Ovary (tissue), 9 donors: Measurements from ENCODE around the gene ERCC3. TPM values are rescaled to one million over a fixed set of nuclear protein-coding genes. Genes with fewer than 3 reads are reported as not detected.

Experiments used
- DNase-seq, 5 donors: peaks; one replicate each; pipeline ENCODE4 v3.0.0-alpha.2; 2019 to 2020
- H3K27ac ChIP-seq, 2 donors: fragments of 200-600 bp; one replicate each; pipeline versions ENCODE4 v1.5.1 to v1.8.0; 2019 to 2022
- H3K27me3 ChIP-seq: fragments of 200-600 bp; one replicate; pipeline ENCODE4 v1.8.0; 2022
- H3K36me3 ChIP-seq: fragments of 200-600 bp; sonication (generic); one replicate; pipeline ENCODE4 v1.5.1; 2019
- H3K4me1 ChIP-seq: one replicate; pipeline ENCODE4 v1.8.1; 2013; ENCODE audit warnings: mild to moderate bottlenecking, moderate library complexity; ENCODE audit not compliant: insufficient read depth
- H3K4me3 ChIP-seq: fragments of 200-600 bp; sonication (generic); one replicate; pipeline ENCODE4 v1.5.1; 2017
- H3K9me3 ChIP-seq, 2 donors: fragments of 200-600 bp in 1 of 2; sonication (generic) in 1 of 2; one replicate each; pipeline versions ENCODE4 v1.5.1 to v1.8.1; 2013 to 2019; ENCODE audit warnings: mild to moderate bottlenecking in 1 of 2, moderate library complexity in 1 of 2
- EP300 ChIP-seq: sonication (generic); formaldehyde crosslinking; IDR thresholded peaks from one replicate; pipeline ENCODE4 v1.6.1; 2017; ENCODE audit warnings: antibody characterized with exemption
- POLR2A ChIP-seq: fragments of 450-650 bp; IDR thresholded peaks from one replicate; pipeline ENCODE4 v1.6.1; 2017; ENCODE audit warnings: antibody characterized with exemption, mild to moderate bottlenecking, moderate library complexity
- WGBS, 3 donors: extraction: QIAGEN DNeasy Blood & Tissue Kit in 1 of 3; methylation state at CpG; one replicate each; pipeline versions ENCODE4 v1.1.5 to v1.1.7; 2013 to 2017; 5-methylcytosine and 5-hydroxymethylcytosine counted together
- intact Hi-C, 4 donors: fragments of 100-400 bp; cut with DNase I; formaldehyde crosslinking; loops; one replicate each; pipeline versions ENCODE4 v1.11.0 to v1.15.1; 2022 to 2023
- polyA plus RNA-seq, 2 donors: library from polyadenylated mRNA; stranded (reverse); fragments of 200-250 nt in 1 of 2; fragments of 350-450 nt in 1 of 2; fragmentation: Illumina TruSeq in 1 of 2; extraction: RNeasy Lipid Tissue Mini Kit (QIAGEN cat#74804) in 1 of 2; gene quantifications; one replicate each; pipeline ENCODE4 v1.2.3, GENCODE V29; 2013 to 2014
- total RNA-seq, 7 donors: library from RNA; depleted of rRNA in 2 of 7; stranded (reverse); fragments of >200 nt in 2 of 7; fragmentation: NEBNext Ultra II Directional in 3 of 7; extraction: Animal tissue kit (Norgen Biotek cat#: 25700) in 3 of 7; gene quantifications; one replicate each; pipeline versions ENCODE4 v1.1.0 to v1.2.4, GENCODE V29; 2016 to 2023
- TF ChIP-seq, protein P1 (sequence below), 3 donors: fragments of 450-650 bp in 2 of 3; fragments of 200-600 bp in 1 of 3; IDR thresholded peaks; one replicate each; pipeline versions ENCODE4 v1.5.1 to v1.8.0; 2016 to 2022; ENCODE audit warnings: antibody characterized with exemption in 3 of 3, mild to moderate bottlenecking in 1 of 3
- donor health status: DM: no; HTN: no; CAD: no; lungs with moderate emphysema.
- donor health status: DM: no; HTN: no; CAD: no.
- donor health status: Bipolar disorder and iron deficiency.
- donor health status: DM: yes; HTN: yes; CAD: no.
- donor health status: DM: no; HTN: no; CAD: no.
- donor health status: DM: yes; HTN: yes; CAD: no.

ERCC3 gene
- total and polyA plus RNA-seq, 9 donors: 26.8 to 56.9 (median 35.1) TPM

GRCh38 chr2:127310980-127311379 is 17.0 kb upstream of the ERCC3 start:
- Histone ChIP-seq H3K27me3 (no peaks in the 10 kb centered on the region), H3K4me3 (no peak overlapping the region), H3K36me3 (no peaks in the 10 kb centered on the region), H3K27ac (no peak overlapping the region), H3K4me1 (no peaks in the 10 kb centered on the region), H3K9me3 (no peaks in the 10 kb centered on the region)
- WGBS, 3 donors: 87 to 94% (median 94%) methylated on average over 3 of the region's 3 CpGs
- intact Hi-C loops: no loop called here
- DNase-seq: no peak
- TF ChIP-seq EP300 (no peak), POLR2A (no peak)

- WGBS, 3 donors: 84 to 87% (median 86%) methylated on average over 4 of the region's 4 CpGs
- TF ChIP-seq EP300: no peak
- TF ChIP-seq POLR2A: no peak
- TF ChIP-seq, protein P1, sequence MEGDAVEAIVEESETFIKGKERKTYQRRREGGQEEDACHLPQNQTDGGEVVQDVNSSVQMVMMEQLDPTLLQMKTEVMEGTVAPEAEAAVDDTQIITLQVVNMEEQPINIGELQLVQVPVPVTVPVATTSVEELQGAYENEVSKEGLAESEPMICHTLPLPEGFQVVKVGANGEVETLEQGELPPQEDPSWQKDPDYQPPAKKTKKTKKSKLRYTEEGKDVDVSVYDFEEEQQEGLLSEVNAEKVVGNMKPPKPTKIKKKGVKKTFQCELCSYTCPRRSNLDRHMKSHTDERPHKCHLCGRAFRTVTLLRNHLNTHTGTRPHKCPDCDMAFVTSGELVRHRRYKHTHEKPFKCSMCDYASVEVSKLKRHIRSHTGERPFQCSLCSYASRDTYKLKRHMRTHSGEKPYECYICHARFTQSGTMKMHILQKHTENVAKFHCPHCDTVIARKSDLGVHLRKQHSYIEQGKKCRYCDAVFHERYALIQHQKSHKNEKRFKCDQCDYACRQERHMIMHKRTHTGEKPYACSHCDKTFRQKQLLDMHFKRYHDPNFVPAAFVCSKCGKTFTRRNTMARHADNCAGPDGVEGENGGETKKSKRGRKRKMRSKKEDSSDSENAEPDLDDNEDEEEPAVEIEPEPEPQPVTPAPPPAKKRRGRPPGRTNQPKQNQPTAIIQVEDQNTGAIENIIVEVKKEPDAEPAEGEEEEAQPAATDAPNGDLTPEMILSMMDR (IDR thresholded peaks at IDR 0.05): no peak
- Histone ChIP-seq H3K4me3 (no peak overlapping the region), H3K27me3 (no peaks in the 10 kb centered on the region), H3K27ac (no peak overlapping the region), H3K9me3 (no peaks in the 10 kb centered on the region), H3K36me3 (no peaks in the 10 kb centered on the region), H3K4me1 (no peaks in the 10 kb centered on the region)
- intact Hi-C loops: no loop called here
- no peak for DNase-seq
Measured at GRCh38 chr2:127309468-127309867, 15.5 kb upstream of the ERCC3 start.

- Histone ChIP-seq H3K4me3 (no peak overlapping the region), H3K27me3 (no peaks in the 10 kb centered on the region), H3K36me3 (no peaks in the 10 kb centered on the region), H3K9me3 (no peaks in the 10 kb centered on the region), H3K27ac (no peak overlapping the region), H3K4me1 (no peaks in the 10 kb centered on the region)
- WGBS, 3 donors: 88 to 91% (median 89%) methylated on average over 7 of the region's 7 CpGs
- no peak for TF ChIP-seq POLR2A
- TF ChIP-seq EP300: no peak
- TF ChIP-seq, protein P1 (IDR thresholded peaks at IDR 0.05): no peak
- intact Hi-C loops: no loop called here
- no peak for DNase-seq
Measured at GRCh38 chr2:127308586-127309138, 14.7 kb upstream of the ERCC3 start.

DNA sequence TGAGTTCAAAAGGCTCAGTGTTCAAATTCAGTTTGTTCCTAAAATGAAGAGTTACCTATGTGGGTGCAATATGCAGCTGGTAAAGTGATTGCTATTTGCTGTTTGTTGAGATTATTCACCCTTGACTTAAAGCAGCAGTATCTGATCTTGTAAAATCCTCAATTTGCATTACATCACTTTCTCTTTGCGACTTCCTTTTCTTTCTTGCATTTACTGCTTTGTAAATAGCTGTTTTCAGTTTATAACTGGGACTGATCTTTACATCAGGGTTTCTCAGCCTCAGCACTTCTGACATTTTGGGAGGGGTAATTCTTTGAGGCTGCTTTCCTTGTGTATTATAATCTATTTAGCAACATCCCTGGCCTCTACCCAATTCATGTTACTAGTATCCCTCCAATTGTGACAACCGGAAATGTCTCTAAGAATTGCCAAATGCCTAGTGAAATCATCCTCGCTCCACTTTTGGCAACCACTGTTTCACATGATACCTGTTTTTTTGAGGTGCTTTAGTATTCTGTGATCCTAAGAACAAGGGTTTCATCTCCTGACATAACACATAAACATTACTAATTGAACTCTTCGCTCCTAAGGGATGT is 12.1 kb upstream of the ERCC3 start:
- Histone ChIP-seq H3K9me3 (no peaks in the 10 kb centered on the region), H3K27me3 (no peaks in the 10 kb centered on the region), H3K4me3 (no peak overlapping the region), H3K4me1 (no peaks in the 10 kb centered on the region), H3K27ac (no peak overlapping the region), H3K36me3 (no peaks in the 10 kb centered on the region)
- no peak for TF ChIP-seq EP300
- TF ChIP-seq, protein P1 (IDR thresholded peaks at IDR 0.05): no peak
- TF ChIP-seq POLR2A: no peak
- DNase-seq: no peak
- intact Hi-C loops: no loop called here
- WGBS, 3 donors: 90 to 94% (median 92%) methylated on average over 4 of the region's 4 CpGs

DNA sequence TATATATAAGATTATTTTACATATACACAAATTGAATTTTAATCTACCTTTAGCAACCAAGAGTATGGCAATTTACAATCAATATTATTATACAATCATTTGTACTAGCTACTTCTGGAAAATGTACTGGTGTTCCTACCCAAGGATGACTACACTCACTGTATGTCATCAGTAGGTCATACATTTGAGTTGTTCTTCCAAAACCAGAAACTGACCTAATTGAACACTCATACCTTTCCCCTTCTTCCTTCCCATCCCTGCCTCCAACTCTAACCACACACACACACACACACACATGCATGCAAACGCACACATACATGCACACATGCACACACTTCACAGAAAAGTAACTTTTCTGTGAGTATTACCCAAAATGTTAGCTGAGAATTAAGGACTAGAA is 8.2 kb upstream of the ERCC3 start:
- Histone ChIP-seq H3K9me3 (no peaks in the 10 kb centered on the region), H3K27ac (no peak overlapping the region), H3K27me3 (no peaks in the 10 kb centered on the region), H3K36me3 (no peaks in the 10 kb centered on the region), H3K4me1 (no peaks in the 10 kb centered on the region), H3K4me3 (no peak overlapping the region)
- no peak for DNase-seq
- no peak for TF ChIP-seq POLR2A
- intact Hi-C loops: no loop called here
- 86 to 90% (median 89%) methylated on average over 1 of the region's 1 CpG for WGBS, 3 donors
